ENCODE data around the gene CPTP.

Gene CPTP

DNA sequence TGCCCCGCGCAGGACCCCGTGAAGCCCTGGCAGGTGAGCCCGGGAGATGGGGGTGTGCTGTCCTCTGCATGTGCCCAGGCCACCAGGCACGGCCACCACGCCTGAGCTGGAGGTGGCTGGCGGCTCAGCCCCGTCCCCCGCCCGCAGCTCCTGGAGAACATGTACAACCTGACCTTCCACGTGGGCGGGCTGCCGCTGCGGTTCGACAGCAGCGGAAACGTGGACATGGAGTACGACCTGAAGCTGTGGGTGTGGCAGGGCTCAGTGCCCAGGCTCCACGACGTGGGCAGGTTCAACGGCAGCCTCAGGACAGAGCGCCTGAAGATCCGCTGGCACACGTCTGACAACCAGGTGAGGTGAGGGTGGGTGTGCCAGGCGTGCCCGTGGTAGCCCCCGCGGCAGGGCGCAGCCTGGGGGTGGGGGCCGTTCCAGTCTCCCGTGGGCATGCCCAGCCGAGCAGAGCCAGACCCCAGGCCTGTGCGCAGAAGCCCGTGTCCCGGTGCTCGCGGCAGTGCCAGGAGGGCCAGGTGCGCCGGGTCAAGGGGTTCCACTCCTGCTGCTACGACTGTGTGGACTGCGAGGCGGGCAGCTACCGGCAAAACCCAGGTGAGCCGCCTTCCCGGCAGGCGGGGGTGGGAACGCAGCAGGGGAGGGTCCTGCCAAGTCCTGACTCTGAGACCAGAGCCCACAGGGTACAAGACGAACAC lies 8.3 kb downstream of the CPTP start:
- in situ Hi-C loops (cut with HindIII; ENCODE audit: low sequenced_read_pairs): no loop called here

DNA sequence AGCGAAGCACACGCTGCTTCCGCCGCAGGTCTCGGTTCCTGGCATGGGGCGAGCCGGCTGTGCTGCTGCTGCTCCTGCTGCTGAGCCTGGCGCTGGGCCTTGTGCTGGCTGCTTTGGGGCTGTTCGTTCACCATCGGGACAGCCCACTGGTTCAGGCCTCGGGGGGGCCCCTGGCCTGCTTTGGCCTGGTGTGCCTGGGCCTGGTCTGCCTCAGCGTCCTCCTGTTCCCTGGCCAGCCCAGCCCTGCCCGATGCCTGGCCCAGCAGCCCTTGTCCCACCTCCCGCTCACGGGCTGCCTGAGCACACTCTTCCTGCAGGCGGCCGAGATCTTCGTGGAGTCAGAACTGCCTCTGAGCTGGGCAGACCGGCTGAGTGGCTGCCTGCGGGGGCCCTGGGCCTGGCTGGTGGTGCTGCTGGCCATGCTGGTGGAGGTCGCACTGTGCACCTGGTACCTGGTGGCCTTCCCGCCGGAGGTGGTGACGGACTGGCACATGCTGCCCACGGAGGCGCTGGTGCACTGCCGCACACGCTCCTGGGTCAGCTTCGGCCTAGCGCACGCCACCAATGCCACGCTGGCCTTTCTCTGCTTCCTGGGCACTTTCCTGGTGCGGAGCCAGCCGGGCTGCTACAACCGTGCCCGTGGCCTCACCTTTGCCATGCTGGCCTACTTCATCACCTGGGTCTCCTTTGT lies 9.1 kb downstream of the CPTP start:
- in situ Hi-C loops (cut with HindIII; ENCODE audit: low sequenced_read_pairs): no loop called here

DNA sequence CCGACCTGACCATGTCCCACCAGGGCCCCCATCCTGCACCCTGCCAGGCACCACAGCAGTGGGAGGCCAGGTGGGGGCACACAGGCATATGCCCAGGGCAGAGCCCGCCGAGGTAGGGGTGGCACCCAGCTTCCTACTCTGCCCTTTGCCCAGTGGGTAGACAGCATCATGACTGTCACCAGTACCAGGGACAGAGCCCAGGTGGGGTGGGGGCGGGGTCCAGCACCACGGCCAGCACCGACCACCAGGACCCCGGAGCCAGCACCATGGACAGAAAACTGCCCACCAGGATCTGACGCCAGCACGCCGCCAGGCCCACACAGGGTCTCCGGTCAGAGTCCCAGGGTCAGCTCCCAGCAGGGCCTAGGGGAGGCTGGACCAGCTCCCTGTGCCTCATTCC lies 10.2 kb downstream of the CPTP start:
- in situ Hi-C loops (cut with HindIII; ENCODE audit: low sequenced_read_pairs): no loop called here

DNA sequence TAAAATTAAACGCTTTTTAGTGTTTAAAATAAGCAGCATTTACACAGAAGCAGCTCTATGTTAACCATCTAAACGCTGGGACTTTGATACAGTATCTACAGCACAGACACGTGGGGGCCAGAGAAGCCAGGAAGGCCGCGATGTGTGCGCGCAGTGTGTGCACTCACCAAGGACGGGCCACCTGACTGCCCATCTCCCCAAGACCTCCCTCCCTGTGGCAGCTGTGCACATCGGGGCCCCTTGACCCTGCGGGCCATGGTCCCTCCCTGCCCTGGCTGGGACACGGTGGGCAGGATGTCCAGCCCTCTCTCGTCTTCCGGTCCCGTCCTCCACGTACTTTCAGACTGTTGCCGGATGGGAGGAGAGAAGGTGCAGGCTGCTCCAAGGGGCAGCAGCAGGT lies 10.7 kb downstream of the CPTP start:
- in situ Hi-C loops (cut with HindIII; ENCODE audit: low sequenced_read_pairs): no loop called here

DNA sequence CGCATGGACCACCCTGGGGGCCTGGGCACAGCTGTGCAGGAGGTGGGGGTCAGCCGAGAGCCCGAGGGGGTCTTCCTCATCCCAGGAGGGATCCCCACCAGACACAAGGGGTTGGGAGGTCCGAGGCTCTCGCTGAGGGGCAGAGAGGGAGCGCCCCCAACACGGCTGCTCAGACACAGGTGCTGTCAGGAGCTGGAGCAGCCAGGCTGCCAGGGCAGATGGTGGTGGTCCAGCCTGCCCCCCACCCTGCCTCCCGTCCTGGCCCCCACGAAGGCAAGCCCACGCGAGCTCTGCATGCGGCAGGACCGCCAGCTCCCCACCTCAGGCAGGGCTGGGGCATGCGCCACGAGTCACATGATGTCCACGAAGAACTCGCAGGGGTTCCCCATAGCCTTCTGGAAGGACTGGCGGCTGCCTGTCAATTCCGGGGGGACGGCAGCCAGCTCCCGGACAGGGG lies 11.2 kb downstream of the CPTP start:
- in situ Hi-C loops (cut with HindIII; ENCODE audit: low sequenced_read_pairs): no loop called here

DNA sequence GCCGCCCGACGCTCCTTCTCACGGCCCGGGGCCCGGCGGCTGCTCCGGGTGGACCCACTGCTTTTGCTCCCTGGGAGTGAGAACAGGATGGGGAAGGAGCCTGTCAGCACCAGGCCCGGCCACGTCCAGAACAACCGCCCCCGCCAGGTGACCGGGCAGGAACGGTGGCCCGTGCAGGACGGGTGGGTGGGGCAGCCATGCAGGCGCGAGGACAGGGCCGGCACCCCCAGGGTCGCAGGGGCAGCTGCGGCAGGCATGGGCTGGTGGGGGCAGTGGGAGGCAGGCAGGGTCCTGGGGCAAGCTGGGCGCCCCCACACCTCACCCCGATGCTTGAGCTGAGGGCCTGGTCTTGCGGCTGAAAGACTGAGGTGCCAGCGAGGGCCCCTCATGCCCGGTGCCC lies 11.8 kb downstream of the CPTP start:
- in situ Hi-C loops (cut with HindIII; ENCODE audit: low sequenced_read_pairs): no loop called here

DNA sequence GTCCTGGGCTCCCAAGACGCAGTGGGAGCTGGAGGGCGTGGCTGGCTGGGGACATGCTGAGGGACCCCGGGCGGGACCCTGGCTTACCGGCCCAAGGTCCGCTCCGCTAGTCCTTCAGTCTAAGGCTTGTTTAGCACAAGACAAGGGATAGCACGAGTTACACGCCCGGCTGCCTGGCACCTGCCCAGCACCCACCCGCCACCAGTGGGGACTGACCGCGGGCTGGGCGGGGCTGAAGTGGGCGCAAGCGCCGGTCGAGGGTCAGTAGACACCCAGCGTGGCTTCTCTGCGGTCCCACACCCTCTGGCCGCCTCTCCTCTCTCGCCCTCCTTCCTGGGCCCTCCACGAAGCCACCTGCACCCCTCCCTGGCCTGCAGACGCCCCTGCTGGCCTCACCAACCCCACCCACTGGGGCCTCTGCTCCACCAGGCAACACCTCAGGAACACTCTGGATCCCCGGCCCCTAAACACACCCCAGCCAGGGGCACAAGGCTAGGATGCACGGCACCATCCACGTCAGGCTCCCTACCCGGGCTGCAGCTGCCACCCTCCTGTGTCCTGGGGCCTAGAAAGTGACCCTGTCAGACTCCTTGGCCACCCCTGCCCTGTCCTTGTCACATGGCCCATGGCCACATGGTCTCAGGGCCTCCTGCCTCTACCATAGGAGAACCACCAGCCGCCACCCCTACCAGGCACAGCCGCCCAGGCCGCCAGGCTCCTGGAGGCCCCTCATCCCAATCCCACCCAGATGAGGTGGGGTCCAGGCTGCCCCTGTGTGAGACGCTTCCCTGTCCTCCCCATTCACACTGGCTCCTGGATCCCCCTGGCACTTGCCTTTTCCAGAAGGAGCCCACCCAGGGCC lies 12.6 kb downstream of the CPTP start:
- in situ Hi-C loops (cut with HindIII; ENCODE audit: low sequenced_read_pairs): no loop called here

DNA sequence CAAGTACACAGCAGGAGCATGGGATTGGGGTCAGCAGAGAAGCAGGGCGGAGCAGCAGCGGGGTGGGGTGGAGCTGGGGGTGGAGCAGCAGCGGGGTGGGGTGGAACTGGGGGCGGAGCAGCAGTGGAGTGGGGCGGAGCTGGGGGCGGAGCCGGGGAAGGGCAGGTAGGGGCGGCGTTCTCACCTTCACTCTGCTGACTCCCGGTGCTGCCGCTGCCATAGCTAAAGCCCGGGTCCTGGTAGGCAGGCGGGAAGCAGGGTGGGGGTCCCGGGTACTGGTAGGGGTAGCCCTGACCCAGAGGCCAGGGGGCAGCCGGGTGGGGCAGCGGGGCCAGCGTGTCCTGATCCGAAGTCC lies 13.2 kb downstream of the CPTP start:
- in situ Hi-C loops (cut with HindIII; ENCODE audit: low sequenced_read_pairs): no loop called here

DNA sequence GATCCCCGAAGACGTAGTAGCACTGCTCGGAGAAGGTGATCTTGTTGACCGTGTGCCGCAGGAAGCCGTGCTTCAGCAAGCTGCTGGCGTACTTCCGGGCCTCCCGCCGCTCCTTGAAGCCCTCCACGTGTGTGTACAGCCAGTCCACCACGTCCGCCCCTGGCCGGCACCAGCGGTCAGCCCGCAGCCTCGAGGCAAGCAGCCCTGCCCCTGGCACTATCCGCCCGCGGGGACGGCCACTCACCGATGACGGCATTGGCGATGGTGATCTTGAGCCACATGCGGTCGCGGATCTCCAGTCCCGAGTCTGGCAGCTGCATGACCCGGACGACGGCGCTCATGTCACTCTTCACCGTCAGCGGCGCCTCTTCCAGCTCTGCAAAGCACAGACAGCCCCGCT lies 13.7 kb downstream of the CPTP start:
- in situ Hi-C loops (cut with HindIII; ENCODE audit: low sequenced_read_pairs): no loop called here

DNA sequence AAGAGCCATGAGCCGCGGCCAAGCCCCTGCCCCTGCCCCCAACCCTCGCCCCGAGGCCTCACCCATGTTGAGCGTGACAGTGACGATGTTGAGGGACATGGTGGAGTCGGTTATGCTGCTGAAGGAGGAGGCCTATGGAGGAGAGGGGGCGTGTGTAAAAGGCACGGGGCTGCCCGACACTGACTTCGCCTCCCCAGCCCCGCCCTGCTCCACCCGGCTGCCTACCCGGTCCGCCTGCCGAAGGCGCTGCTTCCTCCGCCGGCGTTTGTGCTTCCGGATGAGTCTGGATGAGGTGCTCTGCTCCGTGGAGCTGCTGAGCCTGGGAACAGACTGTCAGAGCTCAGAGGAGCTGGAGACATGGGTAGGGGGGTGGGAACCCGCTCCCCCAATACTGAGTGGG lies 15.6 kb downstream of the CPTP start:
- in situ Hi-C loops (cut with HindIII; ENCODE audit: low sequenced_read_pairs): no loop called here

DNA sequence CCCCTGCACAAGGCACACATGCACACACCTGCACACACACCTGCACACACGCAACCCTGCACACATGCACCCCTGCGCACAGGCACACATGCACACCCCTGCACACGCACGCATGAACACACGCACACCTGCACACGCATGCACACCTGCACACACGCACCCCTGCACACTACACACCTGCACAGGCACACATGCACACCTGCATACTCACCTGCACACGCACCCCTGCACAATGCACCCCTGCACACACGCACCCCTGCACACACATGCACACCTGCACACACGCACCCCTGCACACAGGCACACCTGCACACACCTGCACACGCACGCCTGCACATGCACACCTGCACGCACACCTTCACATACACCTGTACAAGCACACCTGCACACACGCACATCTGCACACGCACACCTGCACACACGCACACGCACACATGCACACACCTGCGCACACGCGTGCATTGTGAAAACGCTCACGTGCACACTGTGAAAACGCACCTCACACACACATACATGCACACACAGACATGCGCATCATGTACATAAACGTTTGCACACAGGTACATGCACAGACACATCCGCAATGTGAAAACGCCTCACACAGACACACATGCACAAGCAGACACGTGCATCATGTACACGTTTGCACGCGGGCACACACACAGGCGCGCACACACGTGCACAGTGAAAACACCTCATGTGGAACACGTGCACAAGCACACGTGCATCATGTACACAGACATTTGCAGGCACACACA lies 16.4 kb downstream of the CPTP start:
- in situ Hi-C loops (cut with HindIII; ENCODE audit: low sequenced_read_pairs): no loop called here

DNA sequence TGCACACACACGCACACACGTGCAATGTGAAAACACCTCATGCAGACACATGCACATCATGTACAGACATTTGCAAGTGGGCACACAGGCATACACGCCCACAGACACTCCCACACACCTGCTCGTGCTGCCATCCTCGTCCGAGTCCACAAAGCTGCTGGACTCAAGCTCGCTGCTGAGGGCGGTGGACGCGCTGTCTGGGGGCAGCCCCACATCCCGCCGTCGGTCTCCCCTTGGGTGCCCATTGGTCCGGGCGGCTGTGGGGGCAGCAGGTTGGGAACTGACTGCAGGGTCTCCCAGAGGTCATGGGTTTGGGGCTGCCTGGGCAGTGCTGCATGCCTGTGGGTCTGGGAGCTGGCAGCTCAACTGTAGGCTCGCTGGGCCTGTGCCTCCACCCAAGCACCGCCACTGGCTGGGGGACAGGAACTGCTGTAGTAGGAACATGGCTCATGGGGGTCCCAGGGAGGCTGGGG lies 17.0 kb downstream of the CPTP start:
- in situ Hi-C loops (cut with HindIII; ENCODE audit: low sequenced_read_pairs): no loop called here

DNA sequence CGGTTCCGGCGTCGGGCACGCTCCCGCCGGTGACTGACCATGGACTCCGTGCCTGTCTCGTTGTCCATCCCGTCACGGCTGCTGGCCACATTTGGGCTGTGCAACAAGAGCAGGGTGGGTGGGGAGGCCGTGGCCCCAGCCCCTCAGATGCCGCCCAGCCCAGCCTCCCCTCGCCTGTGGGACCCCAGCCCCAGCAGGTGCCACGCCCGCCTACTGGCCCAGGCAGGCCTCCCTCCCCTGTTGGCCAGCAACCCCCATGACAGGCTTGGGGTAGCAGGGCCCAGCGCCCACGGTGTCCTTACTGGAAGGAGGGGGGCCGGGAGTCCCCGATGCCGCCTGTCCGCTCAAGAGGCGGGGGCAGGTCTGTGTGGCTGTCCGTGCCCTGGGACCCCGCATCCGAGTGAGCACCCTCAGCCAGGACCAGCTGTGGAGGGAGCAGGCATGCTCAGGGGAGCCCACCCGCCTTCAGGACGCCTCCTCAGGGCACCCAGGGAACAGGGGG lies 17.5 kb downstream of the CPTP start:
- in situ Hi-C loops (cut with HindIII; ENCODE audit: low sequenced_read_pairs): no loop called here

DNA sequence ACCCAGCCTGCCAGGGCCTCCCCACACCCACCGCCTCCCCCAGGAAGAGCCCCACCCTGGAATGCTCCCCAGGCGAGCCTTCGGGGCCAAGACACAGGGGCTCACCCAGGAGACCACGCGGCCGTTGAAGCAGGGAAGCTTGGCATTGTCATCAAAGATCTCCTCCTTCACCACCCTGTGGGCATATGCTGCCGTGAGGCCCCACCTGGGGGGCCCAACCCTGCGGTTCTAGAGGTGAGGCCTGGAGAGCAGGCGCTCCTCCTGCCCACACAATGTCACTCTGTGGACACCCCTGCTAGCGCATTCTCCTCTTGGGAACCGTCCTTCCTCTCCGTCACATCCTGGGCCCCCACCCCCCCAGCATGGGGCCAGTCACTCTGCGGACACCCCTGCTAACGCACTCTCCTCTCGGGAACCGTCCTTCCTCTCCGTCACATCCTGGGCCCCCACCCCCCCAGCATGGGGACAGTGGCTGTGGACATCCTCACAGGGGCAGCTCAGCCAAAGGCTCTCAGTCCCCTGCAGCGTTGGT lies 18.0 kb downstream of the CPTP start:
- in situ Hi-C loops (cut with HindIII; ENCODE audit: low sequenced_read_pairs): no loop called here

DNA sequence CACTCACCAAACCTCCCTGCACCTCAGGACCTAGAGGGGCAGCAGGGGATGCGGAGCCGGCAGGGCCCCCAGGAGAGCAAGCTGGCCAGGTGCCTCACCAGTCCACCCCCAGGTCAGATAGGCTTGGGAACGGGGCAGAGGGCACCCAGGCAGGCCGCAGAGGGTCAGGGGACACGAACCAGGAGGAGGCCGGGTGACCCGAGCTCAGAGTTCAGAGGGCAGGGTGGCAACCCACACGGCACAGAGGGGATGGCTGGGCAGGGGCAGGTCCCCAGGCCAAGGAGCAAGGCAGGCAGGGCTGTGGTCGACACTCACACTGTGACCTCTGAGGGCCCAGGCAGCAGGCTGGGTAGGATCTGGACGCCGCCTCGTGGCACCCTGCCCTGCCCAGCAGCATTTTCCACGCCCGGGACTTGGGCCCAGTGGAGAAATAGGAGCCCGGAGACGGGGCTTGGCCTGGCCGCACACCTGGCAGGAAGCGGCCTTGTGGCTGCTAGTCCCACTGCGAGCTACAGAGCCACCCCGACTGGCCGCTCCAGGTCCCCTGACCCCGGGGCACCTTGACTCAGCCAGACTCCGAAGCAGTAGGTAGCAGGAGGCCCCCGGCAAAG lies 19.3 kb downstream of the CPTP start:
- in situ Hi-C loops (cut with HindIII; ENCODE audit: low sequenced_read_pairs): no loop called here

DNA sequence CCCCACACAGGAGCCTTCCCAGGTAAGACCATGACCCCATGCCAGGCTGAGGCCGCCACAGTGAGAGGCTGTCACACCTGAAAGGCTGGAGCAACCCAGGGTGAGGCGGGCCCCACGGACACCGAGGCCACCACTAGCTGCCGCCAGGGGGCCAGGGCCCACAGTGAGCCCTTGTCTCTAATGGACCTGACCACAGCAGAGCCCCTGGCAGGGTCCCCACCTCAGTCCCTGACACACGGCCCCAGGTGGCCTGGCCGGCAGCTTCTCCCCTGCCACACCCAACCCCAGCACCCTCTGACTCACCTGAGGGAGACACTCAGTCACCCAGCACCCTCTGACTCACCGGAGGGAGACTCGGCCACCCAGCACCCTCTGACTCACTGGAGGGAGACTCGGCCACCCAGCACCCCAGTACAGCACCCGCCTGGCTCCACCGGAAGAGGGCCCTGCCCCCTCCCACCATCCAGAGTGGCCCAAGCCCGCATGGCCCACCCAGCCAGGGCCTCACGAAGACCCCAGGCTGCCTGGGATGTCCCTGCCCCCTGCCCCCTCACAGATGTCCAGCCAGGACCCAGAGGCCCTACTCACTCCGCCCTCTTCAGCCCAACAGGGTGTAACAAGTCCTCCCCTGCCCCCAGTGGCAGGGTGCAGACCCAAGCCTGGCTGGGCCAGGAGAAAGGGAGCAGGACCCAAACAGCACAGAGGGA lies 20.2 kb downstream of the CPTP start:
- in situ Hi-C loops (cut with HindIII; ENCODE audit: low sequenced_read_pairs): no loop called here

DNA sequence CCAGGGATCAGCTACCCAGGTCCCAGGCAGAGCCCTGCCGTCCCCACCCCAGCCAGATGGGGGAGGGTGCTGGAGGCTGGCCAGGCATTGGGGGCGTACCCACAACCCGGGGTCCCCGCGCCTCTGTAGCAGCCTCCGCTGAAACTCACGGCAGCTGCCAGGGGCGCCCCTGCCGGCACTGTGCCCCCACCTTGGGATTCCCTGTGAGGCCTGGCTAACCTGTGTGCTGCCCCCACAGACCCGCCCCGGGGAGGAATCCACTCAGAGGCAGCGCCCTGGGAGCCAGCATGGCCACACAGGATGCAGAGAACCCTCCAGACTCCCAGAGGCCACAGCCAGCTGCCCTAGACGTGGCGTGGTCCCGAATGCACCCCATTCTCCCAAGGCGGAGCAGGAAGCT lies 20.8 kb downstream of the CPTP start:
- in situ Hi-C loops (cut with HindIII; ENCODE audit: low sequenced_read_pairs): no loop called here

DNA sequence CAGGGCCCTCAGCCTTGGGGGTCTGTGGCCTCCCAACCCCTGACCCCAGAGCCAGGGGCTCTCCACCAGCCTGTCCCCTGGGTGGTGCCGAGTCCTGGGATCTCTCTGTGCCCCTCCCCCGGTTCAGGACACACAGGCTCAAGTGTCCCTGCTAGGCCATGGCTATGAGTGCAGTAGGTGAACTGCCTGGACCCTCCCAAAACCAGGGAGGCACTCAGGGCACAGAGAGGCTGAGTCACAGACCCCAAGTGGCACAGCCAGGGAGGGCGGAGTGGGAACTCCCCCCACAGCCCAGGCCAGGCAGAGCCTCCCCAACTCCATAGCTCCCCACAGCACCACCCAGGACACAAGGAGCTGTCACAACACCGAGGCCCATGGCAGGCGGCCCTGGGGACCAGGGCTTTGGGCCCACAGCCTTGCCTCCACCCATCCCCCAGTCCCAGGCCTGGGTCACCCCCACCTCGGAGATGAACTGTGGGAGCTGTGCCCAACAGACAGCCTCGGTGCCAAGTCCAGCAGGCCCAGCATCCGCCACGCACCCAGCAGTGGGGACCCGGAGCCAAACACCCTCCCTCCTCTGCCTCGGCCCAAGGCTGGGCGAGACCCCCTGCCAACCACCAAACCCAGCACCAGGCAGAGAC lies 21.4 kb downstream of the CPTP start:
- in situ Hi-C loops (cut with HindIII; ENCODE audit: low sequenced_read_pairs): no loop called here

DNA sequence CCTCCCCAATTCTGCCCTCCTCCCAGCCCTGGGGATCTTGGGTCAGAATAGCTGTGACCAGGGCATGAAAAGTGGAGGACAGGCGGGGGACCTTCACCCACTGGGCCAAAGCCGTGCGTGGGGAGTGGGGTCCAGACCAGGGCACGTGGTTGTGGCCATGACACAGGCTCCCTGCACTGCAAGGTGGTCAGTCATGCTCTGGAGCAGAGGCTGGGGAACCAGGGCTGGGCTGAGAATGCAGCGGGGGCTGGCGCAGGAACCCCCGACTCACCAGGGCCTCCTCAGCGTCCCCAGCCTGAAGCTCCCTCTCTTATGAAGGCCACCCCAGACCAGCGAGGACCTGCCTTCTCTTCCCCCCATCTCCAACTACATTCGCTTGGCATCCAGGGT lies 21.9 kb downstream of the CPTP start:
- in situ Hi-C loops (cut with HindIII; ENCODE audit: low sequenced_read_pairs): no loop called here
